HCT116 (cell line): ENCODE results near the gene CDK11B. TPM values are rescaled to one million over a fixed set of nuclear protein-coding genes. Genes with fewer than 3 reads are reported as not detected.

Experiments
- ATAC-seq: fragments of 200-7000 bp; cut with Tn5 transposase; 2 replicates; pipeline ENCODE4 v1.9.1; 2020; ENCODE audit warnings: mild to moderate bottlenecking, moderate library complexity
- BruUV-seq: library from RNA; stranded (reverse); fragments of 400-500 nt; replicated peaks from 2 replicates; lab custom pipeline; 2021; lab: Mats Ljungman, UMichigan
- CTCF ChIA-PET: fragments of 300-600 bp; sonication (Branson Sonifier 250); formaldehyde crosslinking; loops from one replicate; lab custom pipeline; 2021; ENCODE audit warnings: antibody characterized with exemption; lab: Charles Lee
- POLR2A ChIA-PET: fragments of 300-600, 350-600 bp; sonication (Branson Sonifier 250); formaldehyde crosslinking; loops from one replicate; lab custom pipeline; 2021; ENCODE audit warnings: antibody characterized with exemption; lab: Charles Lee
- RAD21 ChIA-PET, 2 experiments: fragments of 300-600 bp; sonication (Branson Sonifier 250); formaldehyde crosslinking; loops; one replicate each; lab custom pipeline; 2023; ENCODE audit warnings: low total read pairs in 2 of 2; ENCODE audit not compliant: uncharacterized antibody in 2 of 2, unreplicated experiment in 2 of 2, low non-redundant PET in 1 of 2; lab: Charles Lee
- DNase-seq: peaks from one replicate; pipeline ENCODE4 v3.0.0-alpha.2; 2010; ENCODE audit warnings: low read depth, low spot score
- H2AFZ ChIP-seq: fragments of 200-600 bp; shearing (Covaris generic), sonication (generic); 2 replicates; pipeline ENCODE4 v1.6.1; 2017; ENCODE audit warnings: low read depth, mixed run types, mixed read lengths, antibody characterized with exemption, low read length; ENCODE audit not compliant: poor library complexity, severe bottlenecking
- H3K27ac ChIP-seq: 2 replicates; pipeline ENCODE4 v1.5.1; 2012; ENCODE audit warnings: low read depth, low read length
- H3K27me3 ChIP-seq: fragments of 200-600 bp; sonication (generic); 2 replicates; pipeline ENCODE4 v1.6.1; 2016; ENCODE audit warnings: mixed run types, low read length, mixed read lengths; ENCODE audit not compliant: insufficient read depth
- H3K36me3 ChIP-seq, 2 experiments: fragments of 200-500 bp in 1 of 2; fragments of 200-600 bp in 1 of 2; sonication (Bioruptor generic) in 1 of 2; sonication (generic) in 1 of 2; 2 replicates each; pipeline versions ENCODE4 v1.5.1 to v1.6.1; 2014 to 2016; ENCODE audit warnings: low read length in 2 of 2, inconsistent platforms in 1 of 2, mixed read lengths in 1 of 2, mixed run types in 1 of 2; ENCODE audit not compliant: insufficient read depth in 2 of 2, control insufficient read depth in 1 of 2
- H3K4me1 ChIP-seq, 2 experiments: fragments of 200-600 bp in 1 of 2; sonication (generic) in 1 of 2; 2 replicates each; pipeline versions ENCODE4 v1.5.1 to v1.6.1; 2012 to 2017; ENCODE audit warnings: low read length in 2 of 2, inconsistent platforms in 1 of 2, mild to moderate bottlenecking in 1 of 2, mixed read lengths in 1 of 2, mixed run types in 1 of 2, moderate library complexity in 1 of 2; ENCODE audit not compliant: insufficient read depth in 2 of 2, control insufficient read depth in 1 of 2
- H3K4me2 ChIP-seq: fragments of 200-600 bp; sonication (generic); 2 replicates; pipeline ENCODE4 v1.6.1; 2017; ENCODE audit warnings: mixed run types, low read length, mixed read lengths
- H3K4me3 ChIP-seq, 2 experiments: fragments of 200-600 bp in 1 of 2; sonication (generic) in 1 of 2; replicated peaks in 1 of 2; 2 replicates each; pipeline ENCODE4 v1.5.1; 2011 to 2016; ENCODE audit warnings: low read length in 2 of 2, control low read depth in 1 of 2, low read depth in 1 of 2, mild to moderate bottlenecking in 1 of 2, mixed read lengths in 1 of 2, mixed run types in 1 of 2
- H3K79me2 ChIP-seq: fragments of 200-600 bp; sonication (generic); 2 replicates; pipeline ENCODE4 v1.6.1; 2017; ENCODE audit warnings: mild to moderate bottlenecking, mixed run types, low read length, moderate library complexity, mixed read lengths; ENCODE audit not compliant: insufficient read depth
- H3K9ac ChIP-seq: fragments of 200-600 bp; sonication (generic); 2 replicates; pipeline ENCODE4 v1.6.1; 2016; ENCODE audit warnings: low read length, mixed read lengths
- H3K9me2 ChIP-seq: fragments of 200-600 bp; sonication (generic), shearing (Covaris generic); 2 replicates; pipeline ENCODE4 v1.6.1; 2017; ENCODE audit warnings: mixed run types, mild to moderate bottlenecking, moderate library complexity; ENCODE audit not compliant: insufficient read depth
- H3K9me3 ChIP-seq, 2 experiments: fragments of 200-500 bp in 1 of 2; fragments of 200-600 bp in 1 of 2; sonication (Bioruptor generic) in 1 of 2; sonication (generic) in 1 of 2; 2 replicates each; pipeline ENCODE4 v1.6.1; 2014 to 2017; ENCODE audit warnings: low read length in 2 of 2, mixed read lengths in 2 of 2, inconsistent platforms in 1 of 2, low read depth in 1 of 2, mild to moderate bottlenecking in 1 of 2, mixed run types in 1 of 2, moderate library complexity in 1 of 2; ENCODE audit not compliant: control insufficient read depth in 1 of 2, insufficient read depth in 1 of 2
- H4K20me1 ChIP-seq: fragments of 200-600 bp; sonication (generic), shearing (Covaris generic); 2 replicates; pipeline ENCODE4 v1.6.1; 2017; ENCODE audit warnings: mixed run types, mild to moderate bottlenecking, moderate library complexity; ENCODE audit not compliant: insufficient read depth
- CEBPB ChIP-seq: IDR thresholded peaks from 2 replicates; pipeline ENCODE4 v1.6.1; 2012; ENCODE audit warnings: low read depth
- ELF1 ChIP-seq: IDR thresholded peaks from 2 replicates; pipeline ENCODE4 v1.6.1; 2012; ENCODE audit warnings: low read depth, borderline replicate concordance
- FOSL1 ChIP-seq: IDR thresholded peaks from 2 replicates; pipeline ENCODE4 v1.6.1; 2012; ENCODE audit warnings: low read depth
- MAX ChIP-seq: IDR thresholded peaks from 2 replicates; pipeline ENCODE4 v1.6.1; 2012
- POLR2A ChIP-seq: IDR thresholded peaks from 2 replicates; pipeline ENCODE4 v1.7.0; 2011; ENCODE audit warnings: borderline replicate concordance; ENCODE audit not compliant: insufficient read depth, insufficient read length; ENCODE audit errors: extremely low read depth
- POLR2AphosphoS5 ChIP-seq: IDR thresholded peaks from 2 replicates; pipeline ENCODE4 v1.6.1; 2011; ENCODE audit warnings: mild to moderate bottlenecking, low read depth, low read length, moderate library complexity
- REST ChIP-seq: IDR thresholded peaks from 2 replicates; pipeline ENCODE4 v1.6.1; 2012; ENCODE audit warnings: low read depth
- SRF ChIP-seq: IDR thresholded peaks from 2 replicates; pipeline ENCODE4 v1.6.1; 2012; ENCODE audit warnings: low read depth
- ZFX ChIP-seq: fragments of 450-650 bp; IDR thresholded peaks from 2 replicates; pipeline ENCODE4 v1.6.1; 2017
- ZNF274 ChIP-seq: fragments of 200-500 bp; sonication (Bioruptor generic); IDR thresholded peaks from 2 replicates; pipeline ENCODE4 v1.6.1; 2014; ENCODE audit warnings: mild to moderate bottlenecking, low read depth, low read length, inconsistent platforms
- intact Hi-C: fragments of 100-400 bp; cut with micrococcal nuclease; formaldehyde crosslinking; loops from 2 replicates; pipeline ENCODE4 v1.10.0; 2022
- total RNA-seq: library from RNA; stranded (reverse); gene quantifications from one replicate; pipeline ENCODE4 v1.2.1, GENCODE V29; 2021; ENCODE audit not compliant: unreplicated experiment
- TF ChIP-seq, protein P1 (sequence below): IDR thresholded peaks from 2 replicates; pipeline ENCODE4 v1.6.1; 2011; ENCODE audit warnings: mild to moderate bottlenecking, low read length, moderate library complexity; ENCODE audit not compliant: insufficient replicate concordance; ENCODE audit errors: extremely low read depth

The CDK11B gene
- total RNA-seq, 1 experiment from 2014 or later: 31.5 TPM

- no peak for TF ChIP-seq REST
- no peak for TF ChIP-seq FOSL1
- no peak for TF ChIP-seq SRF
- TF ChIP-seq MAX: no peak
- TF ChIP-seq ZNF274: no peak
- TF ChIP-seq ELF1: no peak
- TF ChIP-seq POLR2A: no peak
Observed at GRCh38 chr1:1629430-1630190, 29.2 kb downstream of the CDK11B start (continued).

- POLR2A ChIA-PET: interaction anchor here (0.8 to 2.4 kb wide), 3 partner anchors 11 to 118 kb away, joined by 3 to 15 read pairs (median 6); partner anchors contain the start of gene MIB2
- H3K79me2 ChIP-seq: peaks cover 13% of the 10 kb centered on the region; the same call in 1 of the 2 replicates
Observed at GRCh38 chr1:1628754-1629429, 29.9 kb downstream of the CDK11B start.

More at GRCh38 chr1:1628754-1629429, 29.9 kb downstream of the CDK11B start:
- H3K27me3 ChIP-seq: no peaks in the 10 kb centered on the region
- H3K9me2 ChIP-seq: no peaks in the 10 kb centered on the region
- H3K4me2 ChIP-seq: peak overlapping the region; percentile 84
- no peak overlapping the region for H2AFZ ChIP-seq
- H3K9me3 ChIP-seq: no peaks in the 10 kb centered on the region
- H3K36me3 ChIP-seq: no peaks in the 10 kb centered on the region
- peaks cover 4 to 38% of the 10 kb centered on the region in 2 experiments for H3K4me1 ChIP-seq
- no TSS peak for BruUV-seq
- DNase-seq (peak; percentile 71), ATAC-seq (peak; percentile 71)
- intact Hi-C loops: no loop called here
- peak overlapping the region; percentile 69 to 88 for H3K4me3 ChIP-seq
- CTCF ChIA-PET: interaction anchor here (0.6 to 1.6 kb wide), 6 partner anchors 9 to 303 kb away, joined by 3 to 6 read pairs (median 4); partner anchors contain the start of gene MIB2
- no peaks in the 10 kb centered on the region for H4K20me1 ChIP-seq
- TF ChIP-seq POLR2AphosphoS5: peak; percentile 87
- TF ChIP-seq ZFX: peak; percentile 89
- TF ChIP-seq ZNF274: no peak
- no peak for TF ChIP-seq CEBPB
- TF ChIP-seq, protein P1, sequence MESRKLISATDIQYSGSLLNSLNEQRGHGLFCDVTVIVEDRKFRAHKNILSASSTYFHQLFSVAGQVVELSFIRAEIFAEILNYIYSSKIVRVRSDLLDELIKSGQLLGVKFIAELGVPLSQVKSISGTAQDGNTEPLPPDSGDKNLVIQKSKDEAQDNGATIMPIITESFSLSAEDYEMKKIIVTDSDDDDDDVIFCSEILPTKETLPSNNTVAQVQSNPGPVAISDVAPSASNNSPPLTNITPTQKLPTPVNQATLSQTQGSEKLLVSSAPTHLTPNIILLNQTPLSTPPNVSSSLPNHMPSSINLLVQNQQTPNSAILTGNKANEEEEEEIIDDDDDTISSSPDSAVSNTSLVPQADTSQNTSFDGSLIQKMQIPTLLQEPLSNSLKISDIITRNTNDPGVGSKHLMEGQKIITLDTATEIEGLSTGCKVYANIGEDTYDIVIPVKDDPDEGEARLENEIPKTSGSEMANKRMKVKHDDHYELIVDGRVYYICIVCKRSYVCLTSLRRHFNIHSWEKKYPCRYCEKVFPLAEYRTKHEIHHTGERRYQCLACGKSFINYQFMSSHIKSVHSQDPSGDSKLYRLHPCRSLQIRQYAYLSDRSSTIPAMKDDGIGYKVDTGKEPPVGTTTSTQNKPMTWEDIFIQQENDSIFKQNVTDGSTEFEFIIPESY: no peak
- TF ChIP-seq, all 23 proteins: peak for 2
- RAD21 ChIA-PET: interaction anchor here in 1 of 2 experiments (0.6 kb wide), 1 partner anchor 13 kb away, joined by 4 read pairs; the partner anchor contains the start of gene MIB2
- H3K27ac ChIP-seq: peak overlapping the region; percentile 99
- peak overlapping the region; percentile 86 for H3K9ac ChIP-seq
